HL-60 (cell line): Measurements from ENCODE around the gene NACC2.

Experiments used
- DNase-seq, 2 experiments: peaks; one replicate each; pipeline ENCODE4 v3.0.0-alpha.2; 2010 to 2020; ENCODE audit warnings: low read depth in 1 of 2, low spot score in 1 of 2
- H3K27ac ChIP-seq: fragments of 250-450 bp; sonication (Bioruptor Pico); replicated peaks from 2 replicates; pipeline ENCODE4 v1.5.1; 2020; ENCODE audit warnings: mild to moderate bottlenecking, moderate library complexity
- H3K27me3 ChIP-seq: fragments of 250-450 bp; sonication (Bioruptor Pico); 2 replicates; pipeline ENCODE4 v1.5.1; 2021; ENCODE audit warnings: mild to moderate bottlenecking, moderate library complexity; ENCODE audit not compliant: insufficient read depth, poor library complexity, severe bottlenecking
- H3K4me3 ChIP-seq: replicated peaks from 2 replicates; pipeline ENCODE4 v1.5.1; 2011; ENCODE audit warnings: mild to moderate bottlenecking, control low read depth, low read length; ENCODE audit not compliant: insufficient read depth
- GABPA ChIP-seq: IDR thresholded peaks from 2 replicates; pipeline ENCODE4 v1.6.1; 2012; ENCODE audit warnings: low read depth
- POLR2AphosphoS5 ChIP-seq: IDR thresholded peaks from 2 replicates; pipeline ENCODE4 v1.6.1; 2012; ENCODE audit warnings: low read depth
- SPI1 ChIP-seq: IDR thresholded peaks from 2 replicates; pipeline ENCODE4 v1.6.1; 2012; ENCODE audit warnings: low read depth, mild to moderate bottlenecking, borderline replicate concordance
- TF ChIP-seq, protein P1 (sequence below): IDR thresholded peaks from one replicate; pipeline ENCODE4 v1.5.1; 2011; ENCODE audit warnings: low read length, control low read depth, inconsistent platforms; ENCODE audit not compliant: insufficient read depth
- TF ChIP-seq, protein P2 (sequence below): IDR thresholded peaks from 2 replicates; pipeline ENCODE4 v1.6.1; 2012; ENCODE audit warnings: low read depth; ENCODE audit not compliant: insufficient replicate concordance

The NACC2 gene

GRCh38 chr9:135998410-135999071, 96.5 kb downstream of the NACC2 start:
- TF ChIP-seq, protein P1, sequence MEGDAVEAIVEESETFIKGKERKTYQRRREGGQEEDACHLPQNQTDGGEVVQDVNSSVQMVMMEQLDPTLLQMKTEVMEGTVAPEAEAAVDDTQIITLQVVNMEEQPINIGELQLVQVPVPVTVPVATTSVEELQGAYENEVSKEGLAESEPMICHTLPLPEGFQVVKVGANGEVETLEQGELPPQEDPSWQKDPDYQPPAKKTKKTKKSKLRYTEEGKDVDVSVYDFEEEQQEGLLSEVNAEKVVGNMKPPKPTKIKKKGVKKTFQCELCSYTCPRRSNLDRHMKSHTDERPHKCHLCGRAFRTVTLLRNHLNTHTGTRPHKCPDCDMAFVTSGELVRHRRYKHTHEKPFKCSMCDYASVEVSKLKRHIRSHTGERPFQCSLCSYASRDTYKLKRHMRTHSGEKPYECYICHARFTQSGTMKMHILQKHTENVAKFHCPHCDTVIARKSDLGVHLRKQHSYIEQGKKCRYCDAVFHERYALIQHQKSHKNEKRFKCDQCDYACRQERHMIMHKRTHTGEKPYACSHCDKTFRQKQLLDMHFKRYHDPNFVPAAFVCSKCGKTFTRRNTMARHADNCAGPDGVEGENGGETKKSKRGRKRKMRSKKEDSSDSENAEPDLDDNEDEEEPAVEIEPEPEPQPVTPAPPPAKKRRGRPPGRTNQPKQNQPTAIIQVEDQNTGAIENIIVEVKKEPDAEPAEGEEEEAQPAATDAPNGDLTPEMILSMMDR = no peak
- TF ChIP-seq, protein P2, sequence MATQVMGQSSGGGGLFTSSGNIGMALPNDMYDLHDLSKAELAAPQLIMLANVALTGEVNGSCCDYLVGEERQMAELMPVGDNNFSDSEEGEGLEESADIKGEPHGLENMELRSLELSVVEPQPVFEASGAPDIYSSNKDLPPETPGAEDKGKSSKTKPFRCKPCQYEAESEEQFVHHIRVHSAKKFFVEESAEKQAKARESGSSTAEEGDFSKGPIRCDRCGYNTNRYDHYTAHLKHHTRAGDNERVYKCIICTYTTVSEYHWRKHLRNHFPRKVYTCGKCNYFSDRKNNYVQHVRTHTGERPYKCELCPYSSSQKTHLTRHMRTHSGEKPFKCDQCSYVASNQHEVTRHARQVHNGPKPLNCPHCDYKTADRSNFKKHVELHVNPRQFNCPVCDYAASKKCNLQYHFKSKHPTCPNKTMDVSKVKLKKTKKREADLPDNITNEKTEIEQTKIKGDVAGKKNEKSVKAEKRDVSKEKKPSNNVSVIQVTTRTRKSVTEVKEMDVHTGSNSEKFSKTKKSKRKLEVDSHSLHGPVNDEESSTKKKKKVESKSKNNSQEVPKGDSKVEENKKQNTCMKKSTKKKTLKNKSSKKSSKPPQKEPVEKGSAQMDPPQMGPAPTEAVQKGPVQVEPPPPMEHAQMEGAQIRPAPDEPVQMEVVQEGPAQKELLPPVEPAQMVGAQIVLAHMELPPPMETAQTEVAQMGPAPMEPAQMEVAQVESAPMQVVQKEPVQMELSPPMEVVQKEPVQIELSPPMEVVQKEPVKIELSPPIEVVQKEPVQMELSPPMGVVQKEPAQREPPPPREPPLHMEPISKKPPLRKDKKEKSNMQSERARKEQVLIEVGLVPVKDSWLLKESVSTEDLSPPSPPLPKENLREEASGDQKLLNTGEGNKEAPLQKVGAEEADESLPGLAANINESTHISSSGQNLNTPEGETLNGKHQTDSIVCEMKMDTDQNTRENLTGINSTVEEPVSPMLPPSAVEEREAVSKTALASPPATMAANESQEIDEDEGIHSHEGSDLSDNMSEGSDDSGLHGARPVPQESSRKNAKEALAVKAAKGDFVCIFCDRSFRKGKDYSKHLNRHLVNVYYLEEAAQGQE = no peak
- TF ChIP-seq GABPA (no peak), POLR2AphosphoS5 (no peak), SPI1 (no peak)
- Histone ChIP-seq H3K27me3 (no peaks in the 10 kb centered on the region), H3K4me3 (no peak overlapping the region), H3K27ac (no peak overlapping the region)
- DNase-seq = no peak

DNA sequence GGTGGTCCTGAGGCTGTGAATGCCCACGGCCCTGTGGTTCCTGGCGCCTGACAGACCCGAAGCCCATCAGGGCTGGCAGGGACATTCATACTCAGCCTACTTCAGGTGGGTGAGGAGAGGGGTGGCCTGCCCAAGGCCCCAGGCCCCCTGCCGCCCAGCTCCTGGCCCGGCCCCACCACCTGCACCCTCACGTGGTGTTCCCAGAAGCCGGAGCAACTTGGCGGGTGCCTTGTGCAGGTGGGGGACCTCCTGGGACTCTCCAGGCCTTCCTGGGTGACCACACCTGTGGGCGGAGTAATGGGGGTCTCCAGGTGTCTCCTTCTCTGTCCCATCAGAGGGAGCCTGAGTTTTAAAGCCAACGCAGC, 97.1 kb downstream of the NACC2 start:
- no peak overlapping the region for H3K4me3 ChIP-seq
- DNase-seq = no peak
- H3K27me3 ChIP-seq = no peaks in the 10 kb centered on the region
- no peak overlapping the region for H3K27ac ChIP-seq
- TF ChIP-seq GABPA (no peak), POLR2AphosphoS5 (no peak), SPI1 (no peak)
- TF ChIP-seq, protein P1 = no peak
- TF ChIP-seq, protein P2 = no peak

GRCh38 chr9:135997090-135998015, 97.7 kb downstream of the NACC2 start:
- no peaks in the 10 kb centered on the region for H3K27me3 ChIP-seq
- no peak for DNase-seq
- no peak overlapping the region for H3K27ac ChIP-seq
- TF ChIP-seq SPI1 (no peak), POLR2AphosphoS5 (no peak), GABPA (no peak)
- TF ChIP-seq, protein P1 = no peak
- TF ChIP-seq, protein P2 = no peak
- H3K4me3 ChIP-seq = no peak overlapping the region
